Activated CD4-positive, CD25-positive, alpha-beta regulatory T cell (primary cell): ENCODE data around the gene CDC6.

Experiments used
- DNase-seq, 4 experiments: peaks; one replicate each; lab custom pipeline; 2025; lab: John Stamatoyannopoulos, UW

The CDC6 gene

GRCh38 chr17:40287494-40288369 is at the start of gene CDC6:
Gene CDC6, plus strand, starts transcription at chr17:40287879. Its CDS starts 1,542 bp downstream, at chr17:40289421.
- peak; percentile 93 to 96 (median 96) for DNase-seq

DNA sequence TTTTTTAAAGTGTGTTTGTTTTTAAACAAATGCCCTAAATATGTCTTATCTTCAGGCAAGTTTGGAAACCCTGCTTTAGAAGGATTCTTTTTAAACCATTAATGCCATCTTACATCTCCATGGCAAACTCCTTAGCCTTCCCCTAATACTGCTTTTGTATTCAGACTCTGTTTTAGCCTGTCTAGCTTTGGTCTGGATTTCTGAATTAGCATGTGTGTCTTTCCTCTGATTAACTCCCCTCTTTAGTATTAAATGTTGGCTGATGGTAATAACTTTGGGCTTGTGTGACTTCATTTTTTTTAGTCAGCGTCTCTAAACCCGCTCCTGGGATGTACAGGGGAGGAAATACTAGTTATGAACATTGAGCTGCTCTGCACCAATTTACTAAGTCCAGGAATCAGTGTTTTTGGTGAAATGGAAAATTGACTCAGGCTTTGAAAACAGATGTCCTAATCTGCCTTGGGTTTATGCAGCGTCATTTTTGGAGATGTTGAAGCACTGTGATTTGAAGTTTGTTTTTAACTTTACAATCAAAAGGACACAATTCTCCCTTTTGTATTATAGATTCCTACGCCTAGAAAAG is 46.3 kb upstream of the CDC6 start:
- DNase-seq: no peak

- no peak for DNase-seq
Measured at GRCh38 chr17:40242774-40243173, 44.9 kb upstream of the CDC6 start.

DNA sequence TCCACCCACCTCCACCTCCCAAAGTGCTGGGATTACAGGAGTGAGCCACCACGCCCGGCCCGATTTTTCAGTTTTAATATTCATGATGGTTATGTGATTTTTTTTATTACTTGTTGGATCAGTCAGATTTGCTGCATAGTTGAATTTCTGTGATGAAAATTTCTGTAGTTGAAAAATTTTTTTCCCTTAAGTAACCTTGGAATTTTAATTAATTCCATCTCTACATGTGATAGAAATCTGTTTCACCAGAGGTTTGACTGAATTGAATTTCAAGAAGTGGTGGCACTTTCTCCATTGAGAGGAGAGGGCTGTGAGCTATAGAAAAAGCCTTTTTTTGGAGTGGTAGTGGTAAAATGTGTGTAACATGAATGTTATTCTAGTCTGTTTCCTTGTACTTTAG is 43.9 kb upstream of the CDC6 start:
- no peak for DNase-seq

GRCh38 chr17:40244255-40244654 is 43.4 kb upstream of the CDC6 start:
- no peak for DNase-seq

DNA sequence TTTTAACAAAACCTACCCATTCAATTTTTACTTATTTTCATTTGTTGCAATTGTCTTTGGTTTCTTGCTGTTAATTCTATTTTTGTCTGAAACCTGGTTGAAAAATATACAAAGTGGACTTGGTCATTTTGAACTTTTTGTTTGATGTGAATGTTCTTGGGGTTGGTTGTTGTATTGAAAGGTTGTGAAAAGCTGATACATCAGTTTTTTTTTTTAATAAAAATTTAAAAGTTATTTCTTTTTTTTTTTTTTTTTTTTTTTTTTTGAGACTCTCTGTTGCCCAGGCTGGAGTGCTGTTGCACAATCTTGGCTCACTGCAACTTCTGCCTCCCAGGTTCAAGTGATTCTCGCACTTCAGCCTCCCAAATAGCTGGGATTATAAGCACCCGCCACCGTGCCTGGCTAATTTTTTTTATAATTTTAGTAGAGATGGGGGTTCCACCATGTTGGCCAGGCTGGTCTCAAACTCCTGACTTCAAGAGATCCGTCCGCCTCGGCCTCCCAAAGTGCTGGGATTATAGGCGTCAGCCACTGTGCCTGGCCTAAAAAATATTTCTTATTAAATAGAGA is 39.7 kb upstream of the CDC6 start:
- no peak for DNase-seq

GRCh38 chr17:40248507-40248906 is 39.2 kb upstream of the CDC6 start:
- DNase-seq: no peak

GRCh38 chr17:40251576-40251975 is 36.1 kb upstream of the CDC6 start:
- DNase-seq: no peak

- no peak for DNase-seq
Measured at GRCh38 chr17:40253565-40253964, 34.1 kb upstream of the CDC6 start.

GRCh38 chr17:40259505-40259904 is 28.2 kb upstream of the CDC6 start:
- no peak for DNase-seq

DNA sequence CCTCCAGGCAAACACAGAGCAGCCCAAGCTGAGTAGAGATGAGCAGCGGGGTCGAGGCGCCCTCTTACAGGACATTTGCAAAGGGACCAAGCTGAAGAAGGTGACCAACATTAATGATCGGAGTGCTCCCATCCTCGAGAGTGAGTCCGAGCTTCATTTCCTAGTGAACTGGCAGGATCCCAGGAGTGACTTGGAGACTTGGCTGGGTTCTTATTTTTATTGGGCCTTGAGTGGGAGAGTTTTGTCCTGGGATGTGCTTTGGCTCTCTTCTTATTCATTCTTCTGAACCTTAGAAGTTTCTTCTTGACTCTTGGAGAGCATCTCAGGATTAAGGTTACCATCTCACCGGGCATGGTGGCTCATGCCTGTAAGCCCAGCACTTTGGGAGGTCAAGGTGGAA is 27.2 kb upstream of the CDC6 start:
- no peak for DNase-seq

- DNase-seq: no peak
Measured at GRCh38 chr17:40264458-40265185, 23.1 kb upstream of the CDC6 start.

DNA sequence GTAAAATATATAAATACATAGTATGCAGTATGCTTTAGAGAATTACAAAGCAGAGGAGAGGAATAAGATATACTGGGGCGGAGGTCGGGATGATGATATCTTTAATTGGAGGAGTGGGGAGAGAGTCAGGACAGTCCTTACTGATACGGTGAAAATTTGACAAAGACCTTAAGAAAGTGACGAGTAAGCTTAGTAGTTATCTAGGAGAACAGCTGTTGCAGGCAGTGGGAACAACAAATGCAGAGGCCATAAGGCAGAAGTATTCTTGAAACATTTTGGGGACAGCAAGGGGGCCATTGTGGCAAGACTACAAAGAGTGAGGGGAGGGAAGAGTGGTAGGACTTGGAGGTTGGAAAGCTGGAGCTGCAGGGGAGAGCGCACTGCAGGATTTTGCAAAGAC is 22.3 kb upstream of the CDC6 start:
- DNase-seq: no peak

DNA sequence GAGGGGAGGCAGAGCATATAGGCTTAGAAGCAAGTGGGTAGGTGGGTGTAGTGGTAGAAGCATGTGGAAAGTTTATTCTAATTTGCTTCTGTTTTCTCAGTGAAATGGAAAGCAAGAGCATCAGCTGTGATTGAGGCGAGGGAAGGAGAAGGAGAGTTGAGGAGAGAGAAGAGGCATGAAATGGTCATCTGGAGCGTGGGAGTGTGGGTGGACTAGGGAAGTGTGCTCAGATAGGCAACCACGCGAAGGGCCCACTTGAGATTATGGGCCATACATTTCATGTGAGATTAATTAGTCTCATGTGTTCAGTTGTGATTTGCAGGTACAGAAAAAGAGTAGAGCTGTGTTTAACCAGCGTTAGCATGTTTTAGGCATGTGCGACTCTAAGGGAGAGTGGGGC is 20.8 kb upstream of the CDC6 start:
- DNase-seq: no peak

- DNase-seq: no peak
Measured at GRCh38 chr17:40268141-40268712, 19.5 kb upstream of the CDC6 start.

DNA sequence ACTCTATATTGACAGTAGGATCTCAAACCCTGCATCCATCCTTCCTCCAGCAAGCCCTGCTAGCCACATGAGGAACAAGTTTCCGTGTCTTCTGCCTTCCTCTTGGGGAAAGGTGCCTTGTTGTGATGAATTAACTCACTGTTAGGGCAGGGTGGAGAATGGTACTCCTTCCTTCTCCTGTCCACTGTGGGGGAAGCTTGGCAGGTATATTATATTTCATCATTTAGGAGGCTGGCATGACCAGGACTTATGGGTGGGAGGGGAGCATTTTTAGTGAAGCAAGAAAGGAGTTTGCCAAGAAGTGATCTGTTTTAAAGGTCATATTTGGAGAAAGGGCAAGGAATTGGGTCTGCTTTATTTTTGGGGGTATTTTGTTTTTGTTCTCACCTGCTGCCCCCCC is 9.3 kb upstream of the CDC6 start:
- no peak for DNase-seq

- DNase-seq: no peak
Measured at GRCh38 chr17:40279402-40279801, 8.3 kb upstream of the CDC6 start.

DNA sequence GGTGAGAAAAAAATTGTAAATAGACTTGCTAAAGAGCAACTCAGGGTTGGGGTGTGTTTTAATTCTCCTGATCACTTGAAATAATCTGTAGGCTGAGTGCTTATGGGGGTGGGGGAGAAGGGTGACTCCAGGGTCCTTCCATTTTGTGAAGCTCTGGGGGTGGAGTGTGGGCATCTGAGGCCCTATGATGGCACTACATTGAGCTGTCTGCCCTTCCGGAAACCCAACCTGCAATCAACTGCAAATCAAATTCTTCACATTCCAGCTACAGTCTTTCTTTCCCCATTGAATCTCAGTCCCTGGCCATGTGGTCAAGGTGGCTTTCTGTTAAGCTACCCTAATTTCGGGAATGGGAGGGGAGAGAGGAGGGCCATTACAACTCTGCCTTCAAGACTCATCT is 6.0 kb upstream of the CDC6 start:
- DNase-seq: no peak

DNA sequence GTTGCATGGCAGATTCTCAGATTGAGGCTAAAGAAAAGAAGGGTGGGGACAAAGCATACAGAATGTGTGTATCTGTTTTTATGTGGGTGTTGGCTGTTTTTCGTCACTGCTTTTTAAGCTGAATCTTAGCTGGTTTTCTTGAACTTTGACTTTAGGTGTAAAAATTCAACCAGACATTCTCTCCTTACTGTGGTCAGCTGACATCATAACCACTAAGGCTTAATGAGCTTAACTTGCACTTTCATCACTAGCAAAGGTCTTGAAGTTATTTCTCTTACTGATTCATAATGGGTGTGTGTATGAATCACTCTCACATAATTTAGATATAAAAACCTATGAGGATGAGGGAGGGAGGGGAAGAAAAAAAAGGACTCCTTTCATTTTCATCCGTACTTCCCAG is 4.0 kb upstream of the CDC6 start:
- no peak for DNase-seq

GRCh38 chr17:40284085-40284713 is 3.5 kb upstream of the CDC6 start:
- no peak for DNase-seq

- DNase-seq: no peak
Measured at GRCh38 chr17:40286473-40286872, 1.2 kb upstream of the CDC6 start.

DNA sequence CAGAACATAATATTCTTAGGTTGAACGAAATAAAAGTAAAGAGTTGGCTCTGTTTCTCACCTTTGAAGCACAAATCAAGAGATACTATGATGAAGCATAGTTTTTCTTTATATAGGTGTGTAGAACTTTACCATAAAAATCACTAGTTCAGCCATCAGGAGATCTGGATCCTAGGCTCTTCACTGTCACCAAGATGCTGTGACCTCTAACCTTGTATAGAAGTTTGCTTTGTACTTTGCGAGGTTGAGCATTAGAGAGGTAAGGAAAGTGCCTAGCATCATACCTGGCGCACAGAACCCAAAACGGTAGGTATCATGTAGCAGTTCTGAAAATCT is 553 bp upstream of the CDC6 start:
- no peak for DNase-seq
